ENCODE data around the gene PARP12. TPM values are rescaled to one million over a fixed set of nuclear protein-coding genes. Genes with fewer than 3 reads are reported as not detected.

PARP12 gene
- total RNA-seq, 1 donor from 2014 or later: 2.9 TPM

- Mint-ChIP-seq H3K4me3 (no peak overlapping the region), H3K27ac (ENCODE audit: unreplicated experiment) (no peak overlapping the region), H3K36me3 (ENCODE audit: low read depth) (no peaks in the 10 kb centered on the region), H3K9me3 (no peaks in the 10 kb centered on the region), H3K27me3 (ENCODE audit: low read depth) (no peaks in the 10 kb centered on the region), H3K4me1 (no peaks in the 10 kb centered on the region)
- DNase-seq (ENCODE audit: low read depth, low spot score): no peak
- no peak for TF ChIP-seq CTCF (conservative IDR thresholded peaks at IDR 0.05)
Measured at GRCh38 chr7:140048989-140049338, 13.8 kb downstream of the PARP12 start.

- no peaks in the 10 kb centered on the region for H3K27me3 Mint-ChIP-seq (ENCODE audit: low read depth)
- no peak for DNase-seq (ENCODE audit: low read depth, low spot score)
Measured at GRCh38 chr7:140048138-140048537, 14.6 kb downstream of the PARP12 start.

GRCh38 chr7:140047197-140047596 lies 15.6 kb downstream of the PARP12 start:
- Mint-ChIP-seq H3K4me3 (no peak overlapping the region), H3K27ac (ENCODE audit: unreplicated experiment) (peak overlapping the region; percentile 44), H3K9me3 (no peaks in the 10 kb centered on the region), H3K36me3 (ENCODE audit: low read depth) (no peaks in the 10 kb centered on the region), H3K4me1 (no peaks in the 10 kb centered on the region), H3K27me3 (ENCODE audit: low read depth) (no peaks in the 10 kb centered on the region)
- DNase-seq (ENCODE audit: low read depth, low spot score): no peak
- TF ChIP-seq CTCF (conservative IDR thresholded peaks at IDR 0.05): no peak

More at GRCh38 chr7:140048138-140048537, 14.6 kb downstream of the PARP12 start:
- no peaks in the 10 kb centered on the region for H3K36me3 Mint-ChIP-seq (ENCODE audit: low read depth)
- H3K4me3 Mint-ChIP-seq: no peak overlapping the region
- no peak overlapping the region for H3K27ac Mint-ChIP-seq (ENCODE audit: unreplicated experiment)
- TF ChIP-seq CTCF (conservative IDR thresholded peaks at IDR 0.05): no peak
- no peaks in the 10 kb centered on the region for H3K4me1 Mint-ChIP-seq
- no peaks in the 10 kb centered on the region for H3K9me3 Mint-ChIP-seq

GRCh38 chr7:140045697-140046096 lies 17.1 kb downstream of the PARP12 start:
- Mint-ChIP-seq H3K9me3 (no peaks in the 10 kb centered on the region), H3K36me3 (ENCODE audit: low read depth) (no peaks in the 10 kb centered on the region), H3K4me3 (no peak overlapping the region), H3K27ac (ENCODE audit: unreplicated experiment) (no peak overlapping the region), H3K27me3 (ENCODE audit: low read depth) (no peaks in the 10 kb centered on the region), H3K4me1 (no peaks in the 10 kb centered on the region)
- DNase-seq (ENCODE audit: low read depth, low spot score): no peak
- no peak for TF ChIP-seq CTCF (conservative IDR thresholded peaks at IDR 0.05)

GRCh38 chr7:140044251-140044650 lies 18.5 kb downstream of the PARP12 start:
- Mint-ChIP-seq H3K4me1 (no peaks in the 10 kb centered on the region), H3K9me3 (no peaks in the 10 kb centered on the region), H3K27ac (ENCODE audit: unreplicated experiment) (no peak overlapping the region), H3K27me3 (ENCODE audit: low read depth) (no peaks in the 10 kb centered on the region), H3K36me3 (ENCODE audit: low read depth) (no peaks in the 10 kb centered on the region), H3K4me3 (no peak overlapping the region)
- no peak for DNase-seq (ENCODE audit: low read depth, low spot score)
- TF ChIP-seq CTCF (conservative IDR thresholded peaks at IDR 0.05): no peak

GRCh38 chr7:140042386-140042670 lies 20.4 kb downstream of the PARP12 start:
- Mint-ChIP-seq H3K9me3 (no peaks in the 10 kb centered on the region), H3K4me1 (no peaks in the 10 kb centered on the region), H3K27ac (ENCODE audit: unreplicated experiment) (no peak overlapping the region), H3K27me3 (ENCODE audit: low read depth) (no peaks in the 10 kb centered on the region), H3K36me3 (ENCODE audit: low read depth) (no peaks in the 10 kb centered on the region), H3K4me3 (no peak overlapping the region)
- no peak for TF ChIP-seq CTCF (conservative IDR thresholded peaks at IDR 0.05)
- DNase-seq (ENCODE audit: low read depth, low spot score): no peak
